ENCODE results near the gene PYGB.
"Not testable (repeated sequence)": the region's sequence is repeated elsewhere in the genome, so short reads cannot be mapped to it uniquely, and the experiment has no call there.

Gene PYGB

GRCh38 chr20:25316506-25317190, 68.8 kb downstream of the PYGB start:
- FAIRE-seq, result no peak

- no peak for FAIRE-seq
Measured at GRCh38 chr20:25317351-25318075, 69.6 kb downstream of the PYGB start.

GRCh38 chr20:25318471-25319240, 70.8 kb downstream of the PYGB start:
- no peak for FAIRE-seq

- FAIRE-seq, result no peak
Measured at GRCh38 chr20:25319241-25320034, 71.6 kb downstream of the PYGB start.

- FAIRE-seq, result no peak
Measured at GRCh38 chr20:25320035-25320800, 72.3 kb downstream of the PYGB start.

GRCh38 chr20:25321262-25321831, 73.5 kb downstream of the PYGB start:
- FAIRE-seq, result no peak

GRCh38 chr20:25321991-25322390, 74.1 kb downstream of the PYGB start:
- no peak for FAIRE-seq

GRCh38 chr20:25323496-25324246, 75.8 kb downstream of the PYGB start:
- FAIRE-seq, result no peak

GRCh38 chr20:25324412-25324811, 76.5 kb downstream of the PYGB start:
- FAIRE-seq, result no peak

GRCh38 chr20:25325073-25325472, 77.2 kb downstream of the PYGB start:
- no peak for FAIRE-seq

- no peak for FAIRE-seq
Measured at GRCh38 chr20:25325997-25326396, 78.1 kb downstream of the PYGB start.

GRCh38 chr20:25327521-25328235, 79.8 kb downstream of the PYGB start:
- no peak for FAIRE-seq

GRCh38 chr20:25328954-25329498, 81.1 kb downstream of the PYGB start:
- FAIRE-seq, result no peak

GRCh38 chr20:25334972-25335371, 87.1 kb downstream of the PYGB start:
- FAIRE-seq, result not testable (repeated sequence)

- no peak for FAIRE-seq
Measured at GRCh38 chr20:25336561-25337422, 88.9 kb downstream of the PYGB start.

GRCh38 chr20:25338112-25339023, 90.5 kb downstream of the PYGB start:
- no peak for FAIRE-seq

GRCh38 chr20:25339608-25340007, 91.7 kb downstream of the PYGB start:
- FAIRE-seq, result no peak

- no peak for FAIRE-seq
Measured at GRCh38 chr20:25340380-25340779, 92.5 kb downstream of the PYGB start.

Measured in TTC549 (cell line).